ACHN (cell line): Measurements from ENCODE around the gene CATSPER2.
"Not testable (repeated sequence)": the region's sequence is repeated elsewhere in the genome, so short reads cannot be mapped to it uniquely, and the experiment has no call there.

ENCODE experiments used
- DNase-seq: peaks from one replicate; pipeline ENCODE4 v3.0.0-alpha.2; 2015
- in situ Hi-C: cut with HindIII; loops from 2 replicates; pipeline ENCODE4 v1.10.0; 2017; ENCODE audit warnings: low sequenced_read_pairs, low pct_ligation_motif_present, low pct_unique_long_range_greater_than_20kb

CATSPER2 gene

DNA sequence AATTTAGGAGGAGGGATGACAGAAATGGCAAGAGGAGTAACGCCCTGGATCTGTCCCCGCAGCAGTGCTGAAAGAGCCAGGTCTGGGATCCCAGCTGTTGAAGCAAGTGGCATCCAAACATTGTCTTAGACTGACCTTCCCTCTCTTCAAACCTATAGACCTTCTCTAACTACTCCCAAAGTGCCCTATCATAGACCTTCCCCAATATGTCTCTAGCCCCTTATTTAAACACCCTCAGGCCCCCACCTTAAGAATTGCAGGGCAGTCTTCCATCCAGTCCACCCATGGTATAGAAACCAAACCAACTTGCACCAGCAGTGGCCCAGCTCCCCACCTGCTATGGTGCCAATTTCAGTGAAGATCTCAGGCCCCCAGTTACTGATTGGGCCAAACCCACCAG is 48.4 kb downstream of the CATSPER2 start:
- in situ Hi-C loops, DNase-seq: not testable (repeated sequence)

DNA sequence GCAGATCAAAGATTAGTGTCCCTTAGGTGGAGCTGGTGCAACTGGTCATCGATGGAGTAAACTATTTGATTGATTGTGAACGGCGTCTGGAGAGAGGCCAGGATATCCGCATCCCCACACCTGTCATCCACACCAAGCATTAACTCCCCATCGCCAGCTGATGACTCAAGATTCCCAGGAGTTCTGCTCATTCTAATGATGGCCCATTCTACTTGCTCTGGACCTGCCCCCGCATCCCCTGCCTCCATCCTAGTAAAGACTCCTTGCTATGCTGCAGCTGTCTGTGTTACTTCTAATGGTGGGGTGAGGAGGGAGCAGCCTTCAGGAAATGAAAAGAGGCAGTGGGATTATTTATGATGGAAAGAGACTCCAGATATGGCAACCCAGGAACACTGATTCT is 49.5 kb downstream of the CATSPER2 start:
- DNase-seq, in situ Hi-C loops: not testable (repeated sequence)

DNA sequence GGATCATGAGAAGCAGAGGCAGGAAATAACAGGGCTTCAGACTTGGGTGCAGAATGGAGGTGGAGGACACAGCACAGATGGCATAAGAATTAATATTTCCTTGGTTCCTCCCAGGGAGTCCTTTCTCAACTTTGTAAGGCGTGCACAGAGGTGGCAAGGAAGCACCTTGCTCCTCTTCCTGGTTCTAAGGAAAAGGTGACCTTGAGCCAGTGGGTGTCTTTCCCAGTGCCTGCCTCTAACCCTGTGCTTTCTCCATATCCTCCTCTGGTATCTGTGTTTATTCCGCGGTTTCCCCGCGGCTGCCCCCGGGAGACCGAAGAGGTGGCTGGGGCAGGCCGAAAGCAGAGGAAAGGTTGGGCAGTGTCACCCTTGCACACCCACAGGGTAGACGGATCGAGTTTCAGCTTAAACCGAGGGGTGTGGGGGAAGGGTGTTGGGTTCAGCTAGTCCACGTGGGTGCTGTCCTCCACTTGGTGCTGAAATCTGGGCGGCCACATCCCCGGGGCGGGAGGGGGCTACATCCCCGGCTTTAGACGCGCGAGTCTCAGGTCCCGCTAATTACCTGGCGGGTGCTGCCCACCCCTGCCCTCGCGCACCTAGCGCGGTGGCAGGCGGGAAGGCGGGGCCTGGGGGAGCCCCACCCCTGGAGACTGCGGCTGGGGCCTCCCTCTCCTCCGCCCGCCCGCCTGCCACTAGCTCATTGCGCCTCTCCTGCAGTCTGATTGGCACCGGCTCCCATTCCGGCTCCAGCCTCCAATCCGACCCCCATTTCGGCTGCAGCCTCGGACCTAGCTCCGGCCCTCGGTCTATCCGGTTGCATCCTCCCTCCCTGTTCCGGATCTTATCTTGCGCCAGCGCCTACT is 55.1 kb downstream of the CATSPER2 start, which contains the start of gene CKMT1B:
TSS of gene CKMT1B (plus strand) at position 700 of the 863 bp plus-strand sequence. CDS start 192 bp downstream, outside the sequence.
- DNase-seq, in situ Hi-C loops: not testable (repeated sequence)

DNA sequence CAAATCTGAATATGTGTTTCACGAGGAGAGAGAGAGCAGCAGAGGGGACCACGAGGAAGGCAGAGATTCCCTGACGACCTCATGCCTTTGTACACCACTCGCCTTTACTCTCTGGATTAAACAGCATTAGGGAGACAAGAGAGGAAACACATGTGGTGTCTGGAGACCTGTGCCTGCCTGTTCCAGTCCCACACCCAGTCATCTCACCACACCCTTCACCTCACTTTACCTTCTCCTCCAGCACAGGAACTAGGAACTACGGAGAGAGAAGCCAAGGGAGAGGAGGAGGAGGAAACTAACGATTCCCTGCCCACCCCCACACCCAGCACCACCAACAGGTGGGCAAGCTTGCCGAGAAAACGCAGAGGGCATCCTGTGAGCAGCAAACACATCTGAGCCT is 55.8 kb downstream of the CATSPER2 start:
- in situ Hi-C loops, DNase-seq: not testable (repeated sequence)

DNA sequence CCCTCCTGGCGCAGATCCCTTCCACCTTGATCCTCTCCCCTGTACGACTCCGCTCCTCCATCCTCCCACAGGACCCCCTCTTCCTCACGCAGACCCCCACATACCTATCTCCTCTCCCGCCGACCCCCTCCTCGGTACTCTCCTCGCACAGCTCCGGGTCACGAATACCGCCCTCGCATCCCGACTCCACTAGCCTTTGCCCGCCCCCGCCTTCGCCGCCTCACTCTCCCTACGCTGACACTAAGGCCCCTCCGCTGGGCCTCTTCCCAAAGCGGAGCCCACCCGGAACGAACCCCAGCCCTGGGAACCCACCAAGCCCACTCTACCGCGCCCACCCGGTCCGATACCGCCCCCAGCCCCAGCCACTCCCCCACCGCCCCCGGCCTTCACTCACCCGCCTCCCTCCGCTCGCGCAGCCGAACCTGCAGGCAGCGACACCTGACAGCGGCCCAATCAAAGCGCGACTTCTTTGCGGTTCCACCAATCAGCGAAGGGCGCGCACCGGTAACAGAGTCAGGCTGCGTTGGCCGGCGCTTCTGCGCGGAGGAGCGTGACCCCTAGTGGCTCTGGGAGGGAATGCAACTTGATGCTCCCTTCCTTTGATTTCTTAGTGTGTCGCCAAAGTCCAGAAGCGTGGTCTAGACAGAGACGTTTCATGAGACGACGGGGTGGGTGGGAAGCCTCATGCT is 58.7 kb downstream of the CATSPER2 start, which contains the start of gene PPIP5K1:
TSS of gene PPIP5K1 (minus strand) at position 431 of the 689 bp plus-strand sequence. CDS start 5,704 bp downstream, outside the sequence.
- in situ Hi-C loops, DNase-seq: not testable (repeated sequence)
